ENCODE results near the gene FGF3.

FGF3 gene

DNA sequence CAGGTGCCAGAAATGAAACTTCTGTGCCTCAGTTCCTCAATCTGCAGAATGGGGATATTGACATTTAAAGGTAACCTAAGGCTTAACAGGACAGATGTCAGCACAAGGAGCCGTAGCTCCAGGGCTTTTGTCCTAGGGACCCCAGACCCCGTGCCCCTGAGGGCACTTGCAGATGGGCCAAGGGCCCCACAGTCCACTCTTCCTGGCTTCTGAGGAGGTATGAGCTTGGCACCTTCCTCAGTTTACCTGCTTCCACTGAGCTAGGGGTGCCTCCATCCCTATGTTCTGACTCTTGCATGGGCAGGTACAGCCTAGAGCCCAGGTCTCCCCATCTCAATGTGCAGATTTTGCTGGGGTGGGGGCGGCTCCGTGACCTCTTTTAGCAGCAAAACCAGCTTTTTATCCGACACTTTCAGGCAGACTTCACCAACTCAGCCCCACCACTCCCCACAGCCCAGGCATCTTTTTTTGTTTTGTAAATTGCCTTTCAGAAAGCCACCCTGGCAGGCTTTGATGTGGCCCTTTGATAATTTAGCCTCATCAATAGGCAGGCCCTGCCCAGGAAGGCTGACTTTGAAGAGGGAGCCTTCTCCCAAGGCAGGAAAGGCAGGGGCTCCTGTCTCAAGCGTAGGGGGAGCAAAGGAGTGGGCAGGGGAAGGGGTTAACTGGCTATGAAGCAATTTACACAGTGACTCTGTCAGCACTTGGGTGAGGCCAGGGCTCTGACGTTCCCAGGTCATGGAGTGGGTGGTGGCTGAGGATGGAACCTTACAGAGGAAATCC is 23.7 kb upstream of the FGF3 start:
- peak; percentile 23 for DNase-seq

DNA sequence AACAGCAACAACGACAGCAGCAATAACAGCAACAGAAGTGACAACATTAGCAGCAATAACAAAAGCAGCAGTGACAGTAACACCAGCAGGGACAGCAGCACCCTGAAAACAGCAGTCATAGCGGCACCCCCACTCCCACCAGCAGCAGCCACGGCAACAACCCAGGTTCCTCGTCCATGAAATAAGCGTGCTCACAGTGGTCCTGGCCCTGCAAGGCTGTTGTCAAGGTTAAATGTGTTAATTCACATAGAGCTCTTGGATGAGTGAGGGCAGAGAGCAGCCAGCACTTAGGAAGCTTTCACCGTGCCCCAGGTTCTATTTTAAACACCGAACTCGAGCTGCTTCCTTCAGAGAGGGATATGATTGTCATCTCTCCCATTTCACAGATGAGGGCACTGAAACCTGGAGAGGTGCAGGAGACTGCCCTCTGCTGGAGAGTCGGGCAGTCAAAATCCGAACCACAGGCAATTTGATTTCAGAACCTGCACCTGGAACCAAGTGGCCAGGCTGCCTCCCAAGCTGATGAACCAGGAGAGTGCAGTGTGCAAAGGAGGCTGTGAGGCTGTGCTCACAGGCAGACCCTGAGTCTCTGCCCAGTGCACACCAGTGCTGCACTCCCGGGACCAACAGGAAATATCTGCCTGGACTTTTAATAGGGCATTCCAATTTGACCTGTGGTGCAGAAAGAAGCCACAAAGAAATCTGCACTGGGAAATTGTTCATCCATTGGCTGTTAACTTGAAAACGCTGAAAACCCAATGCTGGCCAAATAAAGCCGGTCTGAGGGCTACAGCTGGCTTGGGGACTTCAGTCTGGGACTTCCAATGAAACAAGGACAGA is 22.9 kb upstream of the FGF3 start:
- peak; percentile 54 for DNase-seq

DNA sequence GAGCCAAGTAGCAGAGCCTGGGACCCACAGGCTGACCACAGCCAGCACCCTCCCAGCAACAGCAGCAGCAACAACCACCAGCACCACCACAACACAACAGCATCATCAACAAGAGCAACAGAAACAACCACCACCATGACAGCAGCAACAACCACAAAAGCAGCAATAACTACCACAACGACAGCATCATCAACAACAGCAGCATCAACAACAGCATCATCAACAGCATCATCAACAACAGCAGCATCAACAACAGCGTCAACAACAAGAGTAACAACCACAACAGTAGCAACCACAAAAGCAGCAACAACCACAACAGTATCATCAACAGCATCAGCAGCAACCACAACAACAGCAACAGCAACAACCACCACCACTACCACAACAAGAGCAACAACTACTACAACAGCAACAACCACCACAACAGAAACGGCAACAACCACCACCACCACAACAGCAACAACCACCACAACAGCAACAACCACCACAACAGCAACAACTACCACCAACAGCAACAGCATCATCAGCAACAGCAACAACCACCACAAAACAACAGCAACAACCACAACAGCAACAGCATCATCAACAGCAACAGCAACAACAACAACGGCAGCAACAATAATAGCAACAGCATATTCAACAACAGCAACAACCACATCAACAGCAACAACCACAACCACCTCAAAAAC is 22.1 kb upstream of the FGF3 start:
- DNase-seq, result no peak

GRCh38 chr11:69840371-69841169 is 21.4 kb upstream of the FGF3 start:
- peak; percentile 25 for DNase-seq

DNA sequence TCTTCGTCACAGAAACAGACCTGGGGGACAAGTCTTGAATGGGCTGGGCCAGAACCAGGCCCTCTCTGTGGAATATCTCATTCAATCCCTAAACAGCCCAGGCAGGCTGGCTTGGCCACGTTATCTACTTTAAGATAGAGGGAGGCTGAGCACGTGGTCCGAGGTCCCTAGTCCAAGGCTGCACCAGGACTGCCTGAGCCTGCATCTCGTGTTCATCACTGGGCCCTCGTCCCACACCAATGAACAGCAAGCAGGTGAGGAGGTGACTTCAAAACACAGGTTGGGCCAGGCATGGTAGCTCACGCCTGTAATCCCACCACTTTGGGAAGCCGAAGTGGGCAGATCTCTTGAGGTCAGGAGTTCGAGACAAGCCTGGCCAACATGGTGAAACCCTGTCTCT is 20.3 kb upstream of the FGF3 start:
- peak; percentile 35 for DNase-seq

DNA sequence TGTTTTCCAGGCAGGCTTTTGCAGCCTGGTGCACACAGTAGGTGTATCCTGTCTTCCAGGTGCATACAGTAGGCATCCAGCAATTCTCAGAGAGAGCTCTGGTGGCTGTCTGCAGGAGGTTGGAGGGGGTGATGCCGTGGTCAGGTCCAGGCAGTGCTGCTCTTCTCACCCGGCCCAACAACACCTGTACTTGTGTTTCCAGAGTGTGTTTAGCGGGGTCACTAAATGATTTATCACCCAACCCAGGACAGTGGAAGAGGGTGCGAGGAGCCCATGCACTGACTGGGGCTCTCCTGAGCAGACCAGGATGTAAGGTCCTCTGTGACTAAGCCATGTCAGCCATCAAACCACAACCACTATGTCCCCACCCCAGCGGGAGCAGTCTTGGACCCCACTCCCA is 18.6 kb upstream of the FGF3 start:
- peak; percentile 36 for DNase-seq

- peak; percentile 13 for DNase-seq
Measured at GRCh38 chr11:69836401-69836800, 17.2 kb upstream of the FGF3 start.

DNA sequence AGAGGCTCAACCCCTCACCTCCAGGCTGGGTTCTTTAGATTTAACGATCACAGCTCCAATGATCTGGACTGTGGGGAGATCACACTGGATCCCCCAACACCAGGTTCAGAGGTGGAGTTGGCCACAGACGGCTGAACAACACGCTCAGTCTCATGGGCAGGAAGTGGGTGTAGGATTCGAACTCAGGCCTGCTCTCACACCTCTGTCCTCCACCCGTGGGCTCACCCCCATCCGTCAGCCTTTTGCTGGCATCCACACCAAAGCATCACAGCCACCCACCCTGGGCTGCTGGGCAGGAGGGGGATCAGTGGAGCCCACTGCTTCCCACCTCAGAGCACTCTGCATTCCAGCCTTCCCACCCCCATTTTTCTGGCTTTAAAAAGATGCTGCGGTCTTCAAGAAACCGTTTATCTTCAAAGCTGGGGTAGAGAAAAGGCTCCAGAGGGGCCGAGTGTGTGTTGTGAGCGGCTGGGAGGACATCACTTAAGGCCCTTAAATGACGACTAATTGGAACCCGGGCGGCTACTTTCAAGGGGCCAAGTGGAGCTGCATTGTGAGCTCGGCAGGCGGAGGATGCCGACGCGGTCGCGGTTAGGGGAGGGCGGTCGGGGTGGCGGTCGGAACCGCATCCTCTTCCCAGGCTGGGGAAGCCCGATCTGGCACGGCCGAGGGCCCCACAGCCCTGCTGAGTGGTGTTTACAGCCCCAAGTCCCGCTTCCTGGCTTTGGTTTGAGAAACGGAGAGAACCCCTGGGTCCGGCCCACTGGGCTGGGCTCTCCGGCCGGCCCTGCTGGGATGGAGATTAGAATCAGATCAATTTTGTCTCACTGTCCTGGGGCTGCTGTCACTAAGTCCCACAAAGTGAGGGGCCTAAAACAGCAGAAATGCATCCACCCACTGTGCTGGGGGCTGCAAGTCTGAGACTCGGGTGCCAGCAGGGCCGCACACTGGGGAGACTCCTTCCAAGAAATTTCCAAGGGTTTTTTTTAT is 15.9 kb upstream of the FGF3 start:
- DNase-seq, result peak; percentile 53

GRCh38 chr11:69834251-69834650 is 15.0 kb upstream of the FGF3 start:
- peak; percentile 39 for DNase-seq

DNA sequence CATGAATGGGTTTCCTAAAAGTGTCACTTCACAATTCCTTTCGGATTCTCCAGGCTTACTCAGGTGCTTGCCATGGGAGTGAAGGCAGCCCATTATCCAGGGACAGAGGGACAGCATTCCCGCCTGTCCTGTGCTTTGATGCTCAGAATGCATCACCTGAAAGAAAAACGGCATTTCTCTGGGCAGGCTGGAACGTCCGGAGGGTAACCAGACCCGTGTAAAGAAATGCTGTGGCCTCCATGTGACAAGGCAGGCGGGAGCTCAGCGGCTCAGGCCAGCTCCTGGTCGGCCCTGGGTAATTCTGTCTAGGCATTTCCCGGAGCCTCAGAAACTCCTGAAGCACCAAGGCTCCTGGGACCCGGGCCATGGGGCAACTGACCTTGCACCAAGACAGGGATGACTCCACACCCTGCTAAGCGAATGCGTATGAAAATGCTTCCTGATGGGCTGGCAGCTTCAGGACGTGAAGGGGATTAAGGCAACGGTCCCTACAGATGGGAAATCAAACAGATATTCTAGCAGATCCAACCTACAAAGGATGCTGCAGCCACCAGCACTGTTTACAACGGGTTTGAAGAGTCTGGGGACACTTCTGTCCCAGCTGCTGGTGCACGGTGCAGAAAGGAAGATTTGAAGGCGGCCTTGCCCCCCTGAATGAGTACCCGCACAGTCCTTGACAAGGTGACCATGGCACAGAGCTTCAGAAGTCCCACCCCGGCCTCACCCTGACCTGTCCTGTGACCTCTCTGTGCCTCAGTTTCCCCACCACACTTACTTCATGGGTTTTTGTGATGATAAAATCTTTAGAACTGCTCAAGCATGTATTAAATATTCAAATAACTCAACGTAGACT is 13.6 kb upstream of the FGF3 start:
- DNase-seq, result peak; percentile 33

DNA sequence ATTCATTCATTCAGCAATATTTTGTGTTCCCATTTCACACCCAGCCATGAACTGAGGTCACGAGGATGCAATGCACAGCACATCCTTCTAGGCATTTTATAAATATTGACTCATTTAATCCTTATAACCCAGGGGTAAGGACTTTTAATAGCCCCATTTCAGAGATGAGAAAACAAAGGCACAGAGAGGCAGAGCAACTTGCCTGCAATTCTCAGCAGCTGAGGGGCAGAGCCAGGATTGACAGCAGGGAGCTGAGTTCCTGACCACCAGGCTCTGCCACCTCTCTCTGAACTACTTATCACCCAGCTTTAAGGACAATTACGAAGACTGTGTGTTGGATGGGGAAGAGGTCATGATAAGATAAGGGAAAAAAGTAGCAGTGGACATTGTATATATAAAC is 12.8 kb upstream of the FGF3 start:
- DNase-seq, result no peak

DNA sequence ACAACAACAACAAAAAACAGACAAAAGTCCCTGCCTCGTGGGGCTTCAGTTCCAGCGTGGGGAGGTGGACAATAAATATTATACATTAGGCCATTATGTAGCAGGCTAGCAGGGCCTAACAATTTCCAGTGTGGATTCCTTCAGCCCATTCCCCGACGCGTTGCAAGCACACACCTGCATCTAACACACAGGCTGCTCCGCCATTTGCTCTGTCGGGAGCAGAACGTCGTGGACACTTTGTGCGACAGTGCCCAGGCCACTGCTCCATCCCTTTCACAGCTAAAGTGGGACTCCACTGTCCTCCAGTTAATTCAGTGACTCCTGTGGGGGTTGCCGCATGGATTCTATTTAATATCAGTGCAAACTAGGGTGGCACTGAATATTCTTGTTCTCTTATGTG is 10.9 kb upstream of the FGF3 start:
- DNase-seq, result no peak

DNA sequence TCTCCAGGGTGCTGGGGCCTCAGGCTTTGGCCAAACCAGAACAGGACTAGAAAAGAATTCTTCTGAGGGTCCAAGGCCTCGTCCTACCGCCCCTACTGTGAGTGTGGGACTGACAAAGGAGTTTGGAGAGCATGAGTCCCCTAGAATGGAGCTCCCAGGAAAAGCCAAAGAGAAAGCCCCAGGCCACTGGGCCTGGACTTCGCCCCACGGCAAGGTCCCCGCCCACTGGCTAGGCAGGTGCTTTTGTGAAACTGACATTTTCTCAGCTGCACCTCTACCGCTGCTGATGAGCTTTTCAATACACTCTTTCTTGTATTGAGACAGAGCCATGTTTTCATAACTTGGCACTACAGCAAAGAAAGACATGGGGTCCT is 9.7 kb upstream of the FGF3 start:
- DNase-seq, result no peak

DNA sequence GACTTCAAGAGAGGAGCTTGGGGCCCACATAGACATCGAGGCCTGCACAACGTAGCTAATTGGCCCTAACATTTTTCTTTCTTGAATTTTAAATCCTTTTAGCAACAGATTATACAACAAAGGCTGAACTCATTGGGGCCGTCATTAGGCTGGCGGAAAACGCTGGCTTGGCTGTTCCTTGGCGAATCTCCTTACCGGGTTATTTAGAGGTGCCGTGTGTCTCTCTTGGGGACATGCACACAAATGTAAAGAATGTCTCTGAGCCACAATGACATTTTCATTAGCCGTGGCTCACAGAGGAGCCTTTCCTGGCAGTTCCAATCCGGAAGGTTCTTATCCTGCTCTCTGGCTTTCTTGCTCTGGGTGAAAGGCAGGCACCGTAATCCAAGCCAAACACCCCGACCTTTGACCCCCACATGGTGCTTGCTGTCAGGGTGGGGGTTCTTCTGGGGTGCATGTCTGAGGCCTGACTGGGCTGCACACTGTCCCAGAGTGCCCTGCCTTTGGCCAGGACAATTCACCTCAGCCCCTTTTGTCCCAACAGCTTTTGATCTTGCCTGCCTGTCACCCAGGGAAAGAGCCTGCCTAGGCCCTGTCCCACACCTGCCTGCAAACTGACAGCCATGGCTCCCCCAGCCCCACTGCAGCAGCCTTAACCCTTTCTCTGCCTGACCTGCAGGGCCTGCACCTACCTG is 9.2 kb upstream of the FGF3 start:
- DNase-seq, result no peak

DNA sequence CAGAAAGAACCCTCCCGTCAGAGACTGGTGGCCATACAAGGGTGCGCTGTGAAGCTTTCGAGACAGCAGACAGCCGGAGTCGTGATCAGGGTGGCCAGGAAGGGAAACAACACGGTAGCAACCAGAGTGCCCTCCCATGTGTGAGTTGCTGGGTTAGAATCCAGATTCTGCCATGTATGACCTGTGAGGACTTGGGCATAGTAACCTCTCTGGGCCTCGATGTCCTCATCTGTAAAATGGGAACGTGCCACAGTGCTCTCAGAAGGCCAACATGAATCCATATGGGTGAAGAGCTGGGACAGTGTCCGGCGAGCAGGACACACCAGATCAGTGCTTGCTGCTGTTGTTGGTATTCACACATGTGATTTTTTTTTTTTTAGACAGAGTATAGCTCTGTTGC is 7.6 kb upstream of the FGF3 start:
- DNase-seq, result no peak

- no peak for DNase-seq
Measured at GRCh38 chr11:69825941-69826340, 6.7 kb upstream of the FGF3 start.

GRCh38 chr11:69825037-69825834 is 6.0 kb upstream of the FGF3 start:
- DNase-seq, result no peak

- DNase-seq, result no peak
Measured at GRCh38 chr11:69823641-69824265, 4.5 kb upstream of the FGF3 start.
